ENCODE data around the gene PRIM2.
"Not testable (repeated sequence)": the region's sequence is repeated elsewhere in the genome, so short reads cannot be mapped to it uniquely, and the experiment has no call there.

GRCh38 chr6:57358319-57358718, 40.9 kb downstream of the PRIM2 start:
- not testable (repeated sequence) for TF ChIP-seq CTCF (IDR thresholded peaks at IDR 0.05; ENCODE audit: low read length); EZH2 (optimal IDR thresholded peaks at IDR 0.05; ENCODE audit: low read depth, low read length); EZH2phosphoT487 (IDR thresholded peaks at IDR 0.05; ENCODE audit: low read length)
